ENCODE results near the gene UQCR10. TPM values are rescaled to one million over a fixed set of nuclear protein-coding genes. Genes with fewer than 3 reads are reported as not detected.

Gene UQCR10
- total RNA-seq, 2 donors from 2014 or later = 62.8 to 106 TPM

DNA sequence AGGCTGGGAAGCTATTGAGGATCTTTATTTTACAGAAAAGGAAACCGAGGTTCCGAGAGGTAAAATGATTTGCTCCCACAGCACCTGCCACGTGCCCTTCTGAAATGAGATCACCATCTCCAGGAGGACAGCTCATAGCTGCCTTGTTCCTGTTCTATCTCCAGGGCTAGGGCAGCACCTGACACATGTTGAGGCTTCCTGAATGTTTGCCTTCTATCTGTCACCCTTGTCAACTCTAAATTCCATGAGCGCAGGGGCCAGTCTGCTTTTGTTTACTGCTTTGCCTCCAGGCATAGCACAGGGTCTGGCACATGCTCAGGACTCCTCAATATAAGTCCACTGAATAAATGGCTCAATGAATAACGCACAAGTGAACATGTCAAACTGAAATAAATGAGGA lies 46.8 kb downstream of the UQCR10 start:
- ATAC-seq (replicated peaks) = no peak
- H3K27ac Mint-ChIP-seq = peak overlapping the region; percentile 46
- H3K4me3 Mint-ChIP-seq = no peak overlapping the region
- no peaks in the 10 kb centered on the region for H3K9me3 Mint-ChIP-seq
- no peaks in the 10 kb centered on the region for H3K27me3 Mint-ChIP-seq
- peaks cover 97% of the 10 kb centered on the region for H3K36me3 Mint-ChIP-seq (ENCODE audit: low read depth)
- no peaks in the 10 kb centered on the region for H3K4me1 Mint-ChIP-seq

DNA sequence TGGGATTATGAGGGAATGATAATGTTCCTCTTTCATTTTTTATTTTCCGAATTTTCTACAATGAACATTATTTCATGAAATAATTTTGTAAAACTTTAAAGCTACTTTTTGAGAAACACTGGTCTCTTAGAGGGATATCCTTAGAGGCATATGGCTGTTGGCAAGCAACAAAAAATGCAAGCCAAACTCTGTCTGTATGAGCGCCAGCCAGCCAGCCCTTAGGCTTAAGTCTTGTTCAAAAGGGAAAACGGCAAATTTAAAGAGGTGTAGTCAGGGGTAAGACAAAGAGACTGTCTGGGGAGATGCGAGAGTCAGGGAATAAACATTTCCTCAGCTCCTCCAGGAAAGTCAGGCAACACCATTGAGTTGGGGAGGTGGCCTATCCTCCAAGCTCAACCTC lies 48.4 kb downstream of the UQCR10 start:
- H3K27ac Mint-ChIP-seq = peak overlapping the region; percentile 34
- H3K9me3 Mint-ChIP-seq = no peaks in the 10 kb centered on the region
- H3K4me3 Mint-ChIP-seq = no peak overlapping the region
- H3K4me1 Mint-ChIP-seq = no peaks in the 10 kb centered on the region
- no peak for ATAC-seq (replicated peaks)
- no peaks in the 10 kb centered on the region for H3K27me3 Mint-ChIP-seq
- peaks cover 100% of the 10 kb centered on the region for H3K36me3 Mint-ChIP-seq (ENCODE audit: low read depth)

DNA sequence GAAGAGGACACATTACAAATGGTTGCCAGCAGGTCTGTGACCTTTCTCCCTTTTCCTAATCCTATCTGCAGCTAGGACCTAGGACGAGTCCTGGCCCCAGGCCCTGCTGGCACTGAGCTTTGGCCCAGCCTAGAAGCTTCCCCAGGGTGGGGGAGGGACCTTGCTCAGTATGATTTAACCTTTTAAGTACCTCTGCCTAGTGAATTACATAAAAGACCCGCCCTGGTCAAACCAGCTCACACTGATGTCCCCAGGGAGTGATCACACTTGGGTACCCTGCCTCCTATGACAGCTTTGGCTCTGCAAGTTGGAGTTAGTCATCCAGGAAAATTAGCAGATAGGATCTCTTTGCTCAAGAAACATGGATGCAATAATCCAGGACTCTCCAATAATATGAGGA lies 49.0 kb downstream of the UQCR10 start:
- Mint-ChIP-seq H3K4me3 (no peak overlapping the region), H3K9me3 (no peaks in the 10 kb centered on the region), H3K27me3 (no peaks in the 10 kb centered on the region), H3K36me3 (ENCODE audit: low read depth) (peaks cover 100% of the 10 kb centered on the region), H3K4me1 (peaks cover 3% of the 10 kb centered on the region), H3K27ac (peak overlapping the region; percentile 34)
- no peak for ATAC-seq (replicated peaks)

- Mint-ChIP-seq H3K36me3 (ENCODE audit: low read depth) (peaks cover 100% of the 10 kb centered on the region), H3K4me3 (no peak overlapping the region), H3K27ac (no peak overlapping the region), H3K27me3 (no peaks in the 10 kb centered on the region), H3K4me1 (peaks cover 7% of the 10 kb centered on the region), H3K9me3 (no peaks in the 10 kb centered on the region)
- ATAC-seq (replicated peaks) = no peak
These were observed 49.4 kb downstream of the UQCR10 start for GRCh38 chr22:29816539-29816938.

GRCh38 chr22:29816980-29817379 lies 49.8 kb downstream of the UQCR10 start:
- Mint-ChIP-seq H3K36me3 (ENCODE audit: low read depth) (peaks cover 100% of the 10 kb centered on the region), H3K27ac (peak overlapping the region; percentile 62), H3K4me1 (peaks cover 8% of the 10 kb centered on the region), H3K9me3 (no peaks in the 10 kb centered on the region), H3K4me3 (no peak overlapping the region), H3K27me3 (no peaks in the 10 kb centered on the region)
- ATAC-seq (replicated peaks) = no peak

DNA sequence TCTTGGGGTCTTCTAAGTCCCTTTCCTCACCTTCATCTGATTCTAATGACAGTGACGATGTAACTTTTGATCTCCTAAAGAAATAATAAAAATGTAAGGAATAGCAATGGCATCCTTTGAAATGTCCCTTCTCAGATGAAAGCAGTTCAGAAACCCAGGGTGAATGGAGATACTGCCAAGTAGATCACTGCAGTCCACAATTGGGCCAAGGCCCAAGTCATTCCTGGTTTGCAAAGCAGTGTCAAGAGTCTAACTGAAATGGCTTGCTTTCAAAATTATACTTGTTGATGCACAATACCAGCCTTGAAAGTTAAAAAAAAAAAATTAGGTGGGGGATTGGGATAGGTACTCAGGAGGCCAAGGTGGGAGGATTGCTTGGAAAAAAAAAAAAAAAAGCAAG lies 50.6 kb downstream of the UQCR10 start:
- H3K36me3 Mint-ChIP-seq (ENCODE audit: low read depth) = peaks cover 100% of the 10 kb centered on the region
- peaks cover 8% of the 10 kb centered on the region for H3K4me1 Mint-ChIP-seq
- ATAC-seq (replicated peaks) = no peak
- no peak overlapping the region for H3K4me3 Mint-ChIP-seq
- no peaks in the 10 kb centered on the region for H3K9me3 Mint-ChIP-seq
- H3K27me3 Mint-ChIP-seq = no peaks in the 10 kb centered on the region
- H3K27ac Mint-ChIP-seq = peak overlapping the region; percentile 62

DNA sequence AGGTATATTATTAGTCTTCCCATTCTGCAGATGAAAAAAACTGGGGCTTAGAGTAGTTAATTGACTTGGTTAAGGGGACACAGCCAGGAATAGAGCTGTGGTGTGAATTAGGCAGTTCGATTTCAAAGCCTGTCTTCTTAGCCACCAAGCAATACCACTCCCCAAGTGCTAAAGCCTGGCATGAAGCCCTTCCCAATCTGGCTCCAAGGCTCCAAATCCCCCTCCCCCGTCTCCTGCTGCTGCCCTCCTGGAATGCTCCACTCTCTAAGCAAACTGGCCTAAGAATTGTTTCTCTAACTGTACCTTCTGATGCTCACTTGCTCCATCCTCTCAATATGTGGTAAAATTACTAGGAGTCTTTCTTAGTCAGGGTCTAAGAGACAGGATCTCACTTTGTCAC lies 52.3 kb downstream of the UQCR10 start:
- peaks cover 100% of the 10 kb centered on the region for H3K36me3 Mint-ChIP-seq (ENCODE audit: low read depth)
- H3K27me3 Mint-ChIP-seq = no peaks in the 10 kb centered on the region
- ATAC-seq (replicated peaks) = no peak
- no peak overlapping the region for H3K4me3 Mint-ChIP-seq
- no peaks in the 10 kb centered on the region for H3K9me3 Mint-ChIP-seq
- H3K27ac Mint-ChIP-seq = peak overlapping the region; percentile 34
- peaks cover 8% of the 10 kb centered on the region for H3K4me1 Mint-ChIP-seq

Other genes starting within 250 kb of the UQCR10 start
- 10 to 100 TPM; 51.4 to 65.9 TPM for gene THOC5, start 213.6 kb upstream of the UQCR10 start, total RNA-seq
- gene NIPSNAP1, start 186.3 kb upstream of the UQCR10 start, total RNA-seq = 10 to 100 TPM; 33.0 to 44.1 TPM
- gene NF2, start 163.7 kb upstream of the UQCR10 start, total RNA-seq = 10 to 100 TPM; 28.5 to 59.9 TPM
- gene CABP7, start 47.4 kb upstream of the UQCR10 start, total RNA-seq = under 1 TPM in 1 of 2 donors, not detected in 1; 0.09 TPM
- gene ZMAT5, start 362 bp upstream of the UQCR10 start, total RNA-seq = 10 to 100 TPM; 17.8 to 29.7 TPM
- 10 to 100 TPM; 62.0 to 79.4 TPM for gene ASCC2, start 70.9 kb downstream of the UQCR10 start, total RNA-seq
- gene MTMR3, start 115.8 kb downstream of the UQCR10 start, total RNA-seq = 10 to 100 TPM; 24.7 to 34.7 TPM

Data from activated T-helper 17 cell treated with anti-CD3 and anti-CD28 coated beads, Interleukin-2, amount 50 U/mL, for 72 hours (primary cell).